GM10847 (cell line): ENCODE measurements around the gene SRCIN1.

ENCODE experiments used
- POLR2A ChIP-seq: IDR thresholded peaks from 2 replicates; pipeline ENCODE4 v1.6.1; 2011; ENCODE audit not compliant: insufficient read length; ENCODE audit errors: extremely low read depth

SRCIN1 gene

DNA sequence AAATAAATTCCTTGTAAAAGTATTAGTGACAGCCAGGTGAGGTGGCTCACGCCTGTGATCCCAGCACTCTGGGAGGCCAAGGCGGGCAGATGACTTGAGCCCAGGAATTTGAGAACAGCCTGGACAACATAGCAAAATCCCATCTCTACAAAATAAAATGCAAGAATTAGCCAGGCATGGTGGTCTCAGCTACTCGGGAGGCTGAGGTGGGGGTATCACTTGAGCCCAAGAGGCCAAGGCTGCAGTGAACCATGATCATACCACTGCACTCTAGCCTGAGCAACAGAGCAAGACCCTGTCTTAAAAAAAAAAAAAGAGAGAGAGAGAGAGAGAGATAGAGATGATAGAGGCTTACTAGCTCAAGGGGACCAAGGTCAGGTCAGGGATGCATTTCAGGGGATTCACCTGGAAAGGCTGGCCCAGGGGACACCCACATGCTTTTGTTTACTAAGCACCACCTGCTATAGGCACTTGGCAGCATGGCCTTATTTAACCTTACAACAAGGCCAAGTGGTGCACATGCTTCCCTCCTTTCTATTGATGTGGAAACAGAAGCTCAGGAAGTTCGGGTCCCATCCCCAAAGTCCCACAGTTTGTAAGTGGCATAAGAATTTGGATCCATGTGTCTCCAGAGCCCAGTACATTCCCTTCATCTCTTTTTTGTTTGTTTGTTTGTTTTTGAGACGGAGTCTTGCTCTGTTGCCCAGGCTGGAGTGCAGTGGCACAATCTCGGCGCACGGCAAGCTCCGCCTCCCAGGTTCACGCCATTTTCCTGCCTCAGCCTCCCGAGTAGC lies 12.4 kb upstream of the SRCIN1 start:
- TF ChIP-seq POLR2A: no peak

DNA sequence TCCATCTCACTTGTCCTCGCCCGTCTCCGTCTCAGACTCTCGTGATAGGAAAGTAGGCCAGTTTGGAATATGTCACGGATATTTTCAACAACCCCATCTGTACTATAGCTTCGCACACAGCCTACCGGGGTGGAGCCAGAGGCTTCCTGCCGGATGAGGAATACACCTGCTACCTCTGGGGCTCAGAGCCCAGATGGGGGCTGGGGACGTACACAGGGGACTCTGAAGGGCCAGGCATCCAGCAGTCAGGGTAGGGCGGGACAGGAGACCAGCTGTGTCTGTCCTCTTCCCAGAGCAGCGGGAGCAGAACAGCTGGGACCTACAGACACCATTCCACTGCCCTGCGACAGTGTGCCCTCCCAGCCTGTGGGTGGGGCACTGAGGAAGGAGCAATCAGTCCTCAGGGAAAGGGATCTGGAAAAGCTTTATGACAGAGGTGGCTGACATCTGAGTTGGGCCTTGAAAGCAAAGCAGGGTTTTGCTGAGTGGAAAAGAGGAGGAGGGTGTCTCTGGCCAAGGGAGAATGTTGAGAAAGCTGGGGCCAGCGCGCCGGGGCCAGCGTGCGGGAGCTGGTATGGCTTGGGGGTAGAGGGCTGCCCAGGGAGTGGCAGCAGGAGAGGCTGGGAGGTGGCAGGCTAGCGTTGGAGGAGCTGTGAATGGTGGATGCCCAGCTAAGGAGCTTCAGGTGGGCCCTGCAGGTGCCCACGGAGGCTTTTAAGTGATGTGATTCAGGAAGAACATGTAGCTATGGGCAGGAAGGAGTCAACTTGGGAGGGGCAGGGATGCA lies 11.5 kb upstream of the SRCIN1 start:
- no peak for TF ChIP-seq POLR2A

DNA sequence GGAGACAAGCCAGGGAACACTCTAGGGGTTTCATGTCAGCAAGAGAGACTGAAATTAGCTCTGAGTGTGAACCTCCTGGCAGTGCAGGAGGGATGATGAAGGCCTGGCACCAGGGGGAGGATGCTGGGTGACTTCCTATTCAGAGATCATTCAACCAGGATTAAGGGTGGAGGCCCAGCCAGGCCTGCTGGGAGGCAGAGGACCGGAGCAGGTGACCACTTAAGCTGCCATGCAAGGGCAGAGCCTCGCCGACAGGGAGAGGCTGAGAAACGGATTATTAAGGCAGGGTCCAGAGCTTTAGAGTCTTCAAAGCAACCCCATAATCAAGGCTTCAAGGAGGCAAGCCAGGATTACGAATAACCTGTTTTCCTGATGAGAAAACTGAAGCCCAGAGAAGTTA lies 10.6 kb upstream of the SRCIN1 start:
- TF ChIP-seq POLR2A: no peak

DNA sequence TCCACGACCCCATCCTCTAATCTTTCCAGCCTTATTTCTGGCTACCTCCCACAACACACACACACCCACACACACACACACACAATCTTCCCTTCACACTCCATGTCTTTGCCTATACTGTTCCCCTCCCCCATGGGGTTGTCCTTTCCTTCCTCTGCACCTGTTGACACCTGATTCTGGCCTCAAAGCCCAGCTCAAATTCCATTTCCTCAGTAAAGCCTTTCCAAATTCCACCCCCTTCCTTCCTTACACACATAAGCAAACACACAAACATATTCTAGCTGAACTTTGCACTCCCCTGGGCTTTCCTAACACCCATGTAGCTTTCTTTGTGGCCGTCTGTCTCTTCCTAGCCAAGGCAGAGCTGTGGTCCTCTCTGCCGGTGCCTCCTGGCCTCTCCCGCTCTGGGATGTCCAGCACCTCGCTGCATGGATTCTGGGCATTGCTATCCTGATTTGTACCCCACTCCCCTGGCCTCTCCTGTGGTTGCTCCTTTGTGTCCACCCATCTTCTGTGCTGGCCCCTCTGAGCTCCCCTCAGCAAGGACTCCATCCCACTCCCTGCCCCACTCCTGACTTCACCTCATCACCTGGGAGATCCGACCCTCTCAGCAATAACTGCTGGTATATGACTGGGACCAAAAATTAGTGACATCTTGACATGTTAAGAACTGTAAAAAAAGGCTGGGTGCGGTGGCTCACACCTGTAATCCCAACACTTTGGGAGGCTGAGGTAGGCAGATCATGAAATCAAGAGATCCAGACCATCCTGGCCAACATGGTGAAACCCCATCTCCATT lies 8.4 kb upstream of the SRCIN1 start:
- no peak for TF ChIP-seq POLR2A

DNA sequence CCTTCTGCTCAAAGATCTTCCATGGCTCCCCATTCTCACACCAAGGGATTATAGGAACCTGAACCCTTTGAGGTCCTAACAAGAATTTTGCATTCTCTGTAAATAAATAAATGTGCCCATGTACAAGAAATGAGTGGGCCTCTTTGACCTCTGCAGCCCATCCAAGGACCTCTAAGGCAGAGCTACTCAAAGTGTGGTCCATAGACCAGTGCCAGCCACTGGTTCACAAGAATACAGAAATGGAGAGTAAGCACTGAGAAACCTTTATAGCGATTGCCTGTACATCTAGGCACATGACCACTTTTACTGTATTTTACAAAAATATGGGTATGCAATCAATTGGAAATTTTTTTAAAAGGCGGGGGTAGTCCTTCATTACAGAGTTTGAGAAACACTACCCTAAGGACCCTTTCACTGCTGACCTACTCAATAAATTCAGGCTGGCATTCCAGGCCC lies 7.8 kb upstream of the SRCIN1 start:
- no peak for TF ChIP-seq POLR2A

DNA sequence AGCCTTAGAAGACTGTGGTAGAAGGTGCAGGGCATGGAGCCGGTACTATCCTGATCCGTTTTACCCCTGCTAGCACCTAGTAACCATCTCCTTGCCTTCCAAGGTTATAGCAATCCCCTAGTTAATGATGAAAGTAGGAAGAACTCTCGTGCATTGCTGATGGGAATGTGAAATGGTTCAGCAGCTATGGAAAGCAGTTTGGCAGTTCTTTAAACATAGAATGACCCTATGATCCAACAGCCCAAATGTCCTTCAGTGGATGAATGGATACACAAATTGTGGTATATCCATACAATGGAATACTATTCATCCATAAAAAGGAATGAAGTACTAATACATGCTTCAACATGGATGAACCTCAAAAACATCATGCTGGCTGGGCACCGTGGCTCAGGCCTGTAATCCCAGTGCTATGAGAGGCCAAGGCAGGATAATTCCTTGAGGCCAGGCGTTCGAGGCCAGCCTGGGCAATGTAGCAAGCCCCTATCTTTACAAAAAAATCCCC lies 6.2 kb upstream of the SRCIN1 start:
- TF ChIP-seq POLR2A: no peak

DNA sequence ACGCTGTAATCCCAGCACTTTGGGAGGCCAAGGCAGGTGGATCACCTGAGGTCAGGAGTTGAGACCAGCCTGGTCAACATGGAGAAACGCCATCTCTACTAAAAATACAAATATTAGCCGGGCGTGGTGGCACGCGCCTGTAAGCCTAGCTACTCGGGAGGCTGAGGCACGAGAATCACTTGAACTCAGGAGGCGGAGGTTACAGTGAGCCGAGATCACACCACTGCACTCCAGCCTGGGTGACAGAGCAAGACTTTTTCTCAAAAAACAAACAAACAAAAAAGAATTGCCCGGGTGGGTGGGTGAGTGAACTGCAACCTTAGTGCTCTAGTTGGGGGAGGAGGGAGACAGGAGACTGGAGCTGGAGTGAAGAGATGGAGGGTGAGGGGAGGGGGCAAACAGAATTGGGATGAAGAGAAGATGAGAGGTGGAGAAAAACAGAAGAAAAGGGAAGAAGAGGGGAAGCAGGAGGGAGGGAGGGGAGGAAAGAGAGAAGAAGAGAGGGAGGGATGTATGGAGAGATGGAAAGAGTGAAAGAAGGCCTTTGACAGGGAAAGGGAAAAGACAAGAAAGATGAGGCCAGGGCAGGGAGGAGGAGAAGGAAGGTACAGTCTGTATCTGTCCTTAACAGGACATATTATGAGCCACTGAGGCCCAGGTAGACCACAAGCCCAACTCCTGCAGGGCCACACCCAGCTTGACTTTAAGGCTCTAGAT lies 5.5 kb upstream of the SRCIN1 start:
- no peak for TF ChIP-seq POLR2A

DNA sequence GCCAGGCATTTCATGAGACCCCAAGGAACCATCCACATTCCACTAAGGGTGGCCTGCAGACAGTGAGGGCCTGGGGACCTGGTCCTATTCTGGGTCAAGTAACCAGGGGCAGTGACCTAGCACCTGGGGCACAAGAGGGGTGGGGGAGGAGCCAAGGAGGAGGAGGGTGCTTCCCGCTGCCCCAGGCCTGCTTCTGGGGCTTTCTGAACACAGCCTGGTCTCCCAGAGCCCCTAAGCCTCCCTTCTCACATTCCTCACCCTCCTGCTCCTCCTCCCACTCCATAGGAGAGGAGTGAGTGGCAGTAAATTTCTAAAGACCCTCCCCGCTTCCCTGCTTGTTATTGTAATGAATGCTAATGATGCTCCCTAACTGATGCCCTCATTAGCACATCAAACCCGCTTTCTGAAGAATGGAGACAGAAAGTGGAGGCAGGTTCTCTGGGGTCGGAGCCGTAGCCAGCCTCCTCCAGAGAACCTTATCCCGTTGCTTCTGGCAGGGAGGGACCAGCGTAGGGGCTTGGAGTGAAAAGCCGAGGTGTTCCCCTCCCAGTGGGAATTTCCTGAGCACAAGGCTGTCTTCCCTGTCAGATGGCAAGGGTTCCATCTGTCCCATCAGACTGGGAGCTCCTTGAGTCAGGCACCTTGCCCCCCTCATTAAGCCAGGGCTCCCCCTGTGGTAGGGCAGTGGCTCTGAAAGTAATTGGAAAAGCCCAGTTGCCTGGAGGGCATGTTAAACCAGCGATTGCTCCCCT lies 3.7 kb upstream of the SRCIN1 start:
- no peak for TF ChIP-seq POLR2A

DNA sequence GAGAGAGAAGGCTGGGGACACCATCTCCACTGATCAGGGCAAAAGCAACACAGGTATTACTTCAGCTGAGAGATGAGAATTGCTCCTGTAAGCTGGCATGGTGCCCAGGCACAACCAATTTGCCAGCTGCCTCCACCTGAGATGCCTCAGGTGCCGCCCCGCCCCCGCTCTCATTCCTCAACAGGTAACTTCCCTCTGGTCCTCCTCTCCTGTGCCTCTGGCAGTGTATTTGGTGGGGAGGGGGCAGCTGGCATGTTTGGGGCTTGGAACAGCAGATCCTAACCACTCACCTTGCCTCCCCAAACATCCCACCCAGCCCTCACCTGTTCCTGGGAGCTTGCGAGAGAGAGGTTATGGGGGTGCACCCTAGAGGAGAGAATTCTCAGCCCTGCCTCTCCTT lies 2.9 kb upstream of the SRCIN1 start:
- TF ChIP-seq POLR2A: no peak

DNA sequence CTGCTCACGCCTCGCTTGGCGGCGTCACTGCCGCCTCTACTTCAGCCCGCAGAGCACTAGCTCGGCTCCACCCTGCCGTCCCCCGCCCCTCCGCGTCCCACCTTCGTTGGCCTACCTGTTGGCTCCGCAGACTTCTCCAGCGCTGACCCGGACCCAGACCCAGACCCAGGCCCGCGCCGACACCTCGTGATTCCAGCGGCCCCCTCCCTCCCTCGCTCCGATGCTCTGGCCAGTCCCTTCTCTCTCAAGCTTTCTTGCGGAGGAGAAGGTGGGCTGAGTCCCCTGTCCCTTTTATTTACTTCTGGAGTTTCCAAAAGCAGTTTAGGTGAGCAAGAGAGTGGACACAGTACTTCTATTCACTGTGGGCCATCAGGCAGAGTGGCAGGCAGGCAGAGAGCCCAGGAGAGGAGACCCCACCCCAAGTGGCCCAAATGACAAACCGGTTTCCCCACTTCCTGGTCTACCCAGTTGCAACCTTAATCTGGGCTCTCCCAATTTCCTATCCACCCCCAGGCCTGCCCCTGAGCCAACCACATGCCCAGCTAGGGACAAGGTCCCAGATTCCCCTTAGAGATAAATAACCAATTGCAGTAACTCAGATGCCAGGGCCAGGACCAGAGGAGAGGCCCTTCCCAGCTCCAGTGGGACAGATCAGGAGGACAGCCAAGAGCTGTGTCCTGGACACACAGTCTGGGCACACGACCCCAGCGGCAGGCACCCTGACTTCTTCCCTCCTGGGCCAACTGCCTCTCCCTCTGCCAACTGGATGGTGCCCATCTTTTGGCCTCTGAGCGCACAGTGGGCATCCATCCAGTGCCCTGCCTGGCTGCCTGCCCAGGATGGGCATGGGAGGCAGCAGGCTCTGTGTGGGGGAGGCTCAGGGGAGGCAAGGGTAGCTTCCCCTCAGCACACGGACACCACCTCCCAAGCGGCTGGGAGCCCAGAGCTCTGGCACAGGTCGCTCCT lies 1.2 kb upstream of the SRCIN1 start:
- no peak for TF ChIP-seq POLR2A

DNA sequence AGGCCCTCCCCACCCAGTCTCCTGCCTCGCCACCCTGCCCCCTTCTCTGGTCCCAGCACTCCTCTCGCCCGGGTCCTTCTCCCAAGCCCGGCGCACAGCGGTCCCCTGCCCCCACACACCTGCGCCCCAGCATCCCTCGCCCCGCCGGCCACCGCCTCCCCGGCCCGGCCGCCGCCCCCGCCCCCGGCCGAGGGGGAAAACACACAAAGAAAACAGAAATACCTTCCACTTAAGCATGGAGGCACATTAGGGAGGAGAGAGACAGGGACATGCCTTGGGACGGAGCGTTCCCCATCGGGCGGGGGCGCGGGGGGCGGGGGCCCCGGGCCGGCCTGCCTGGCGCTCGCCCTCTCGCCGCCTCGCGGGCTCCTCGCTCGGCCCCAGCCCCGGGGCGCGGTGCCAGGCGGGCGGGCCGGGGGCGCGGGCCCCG lies 326 bp downstream of the SRCIN1 start:
- TF ChIP-seq POLR2A: no peak

DNA sequence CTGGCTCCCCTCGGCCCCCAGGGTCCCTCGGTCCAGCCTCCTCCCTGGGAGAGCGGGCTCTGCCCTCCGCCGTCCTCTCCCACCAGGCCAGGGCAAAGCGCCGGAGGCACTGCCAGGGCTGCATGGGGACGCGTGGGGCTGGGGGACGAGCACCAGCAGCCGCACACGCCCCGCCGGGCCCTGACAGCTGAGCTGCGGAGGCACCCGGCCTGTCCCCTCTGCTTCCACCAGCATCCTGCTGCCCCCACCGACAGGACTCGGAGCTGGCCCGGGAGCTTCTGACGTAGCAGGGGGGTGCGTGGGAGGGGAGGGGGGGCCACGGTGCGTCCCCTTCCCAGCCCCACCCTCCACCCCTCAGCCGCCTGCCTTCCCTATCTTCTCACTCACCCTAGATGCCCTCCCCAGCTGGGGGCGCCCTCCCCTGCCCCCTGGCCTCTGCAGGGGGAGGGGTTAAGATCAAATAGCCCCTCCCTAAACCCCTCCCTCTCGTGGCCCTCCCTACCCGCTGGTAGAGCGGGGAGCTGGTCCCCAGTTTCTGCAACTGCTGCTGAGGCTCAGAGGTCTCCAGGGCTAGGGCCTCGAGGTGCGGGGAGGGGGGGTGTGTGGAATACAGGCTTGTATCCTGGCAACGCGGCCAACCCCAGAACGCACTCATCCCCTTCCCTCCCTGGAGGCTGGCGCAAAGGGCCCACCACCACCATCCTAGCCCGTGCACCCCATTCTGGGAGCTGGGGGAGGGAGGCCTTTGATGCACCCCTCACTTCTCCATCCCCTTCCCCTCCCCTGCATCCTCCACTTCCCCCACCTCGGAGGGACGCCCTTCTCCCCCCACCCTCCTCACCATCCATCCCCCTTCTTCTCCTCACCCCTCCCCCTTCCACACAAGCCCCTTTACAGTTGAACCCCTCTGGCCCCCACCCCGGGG lies 1.0 kb downstream of the SRCIN1 start:
- TF ChIP-seq POLR2A: no peak

DNA sequence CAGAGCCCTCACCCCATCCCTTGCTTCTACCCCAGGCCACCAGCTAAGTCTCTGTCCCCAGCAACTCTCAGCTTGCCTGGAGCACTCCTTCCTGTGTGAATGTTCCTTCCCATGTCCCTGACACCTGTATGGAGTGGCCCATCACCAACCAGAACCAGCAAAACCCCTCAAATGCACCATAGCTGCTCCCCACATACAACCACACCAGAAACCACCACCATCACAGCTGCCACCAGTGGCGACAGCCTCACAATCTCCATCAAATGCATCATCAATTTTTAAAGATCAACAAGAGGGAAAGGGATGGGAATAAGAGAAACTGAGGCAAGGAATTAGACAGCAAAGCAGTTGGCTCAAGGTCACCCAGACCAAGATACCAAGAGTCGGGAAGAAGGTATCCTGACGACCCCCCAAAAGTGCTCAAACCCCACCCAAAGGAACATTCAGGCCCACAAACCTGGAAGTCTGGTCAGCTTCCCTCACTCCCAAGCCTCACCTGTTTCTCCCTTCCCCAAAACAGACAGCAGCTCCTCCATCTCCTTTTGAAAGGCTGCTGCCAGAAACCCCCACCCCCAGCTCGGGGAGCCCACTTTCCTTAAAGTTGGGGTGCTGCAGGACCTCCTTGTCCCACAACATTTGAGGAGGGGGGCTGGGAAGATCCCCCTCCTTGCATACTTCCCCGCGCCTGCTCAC lies 1.8 kb downstream of the SRCIN1 start:
- no peak for TF ChIP-seq POLR2A
